Activated CD8-positive, alpha-beta T cell treated with anti-CD3 and anti-CD28 coated beads for 36 hours (primary cell): ENCODE measurements around the gene CACNB2. TPM values are rescaled to one million over a fixed set of nuclear protein-coding genes. Genes with fewer than 3 reads are reported as not detected.

Experiments used
- ATAC-seq: fragments of 200-7000 bp; cut with Tn5 transposase; one replicate; pipeline ENCODE4 v1.10.0; 2021; ENCODE audit warnings: mild to moderate bottlenecking, moderate library complexity
- CTCF ChIA-PET: fragments of 350-600 bp; sonication (Branson Sonifier 250); formaldehyde crosslinking; loops from one replicate; lab custom pipeline; 2021; ENCODE audit warnings: antibody characterized with exemption; lab: Charles Lee
- POLR2A ChIA-PET: fragments of 350-600 bp; sonication (Branson Sonifier 250); formaldehyde crosslinking; loops from one replicate; lab custom pipeline; 2021; ENCODE audit warnings: antibody characterized with exemption; lab: Charles Lee
- DNase-seq: peaks from one replicate; pipeline ENCODE4 v3.0.0-alpha.2; 2020
- H3K27ac Mint-ChIP-seq: one replicate; pipeline ENCODE4 v1.8.0; 2021; ENCODE audit warnings: mild to moderate bottlenecking, mixed read lengths
- H3K27me3 Mint-ChIP-seq: one replicate; pipeline ENCODE4 v1.8.0; 2021; ENCODE audit warnings: mixed read lengths
- H3K36me3 Mint-ChIP-seq: one replicate; pipeline ENCODE4 v1.8.0; 2021; ENCODE audit warnings: low read depth, mixed read lengths
- H3K4me1 Mint-ChIP-seq: one replicate; pipeline ENCODE4 v1.8.0; 2021; ENCODE audit warnings: low read depth, mixed read lengths
- H3K4me3 Mint-ChIP-seq: one replicate; pipeline ENCODE4 v1.8.0; 2021; ENCODE audit warnings: mild to moderate bottlenecking, moderate library complexity, mixed read lengths
- H3K9me3 Mint-ChIP-seq: one replicate; pipeline ENCODE4 v1.8.0; 2021; ENCODE audit warnings: mixed read lengths
- intact Hi-C: fragments of 100-400 bp; cut with micrococcal nuclease; formaldehyde crosslinking; loops from one replicate; pipeline ENCODE4 v1.10.0; 2022
- total RNA-seq, 2 experiments: library from RNA; stranded (reverse); gene quantifications; one replicate each; pipeline ENCODE4 v1.2.3, GENCODE V29; 2021
- TF ChIP-seq, protein P1 (sequence below): fragments of 200-600 bp; IDR thresholded peaks from one replicate; pipeline ENCODE4 v1.8.0; 2022; ENCODE audit warnings: antibody characterized with exemption, mild to moderate bottlenecking

Gene CACNB2
- total RNA-seq, 2 experiments from 2014 or later = not detected

GRCh38 chr10:18261768-18262231, 121.6 kb downstream of the CACNB2 start:
- no peak overlapping the region for H3K27ac Mint-ChIP-seq
- H3K27me3 Mint-ChIP-seq = peaks cover 2% of the 10 kb centered on the region
- CTCF ChIA-PET = interaction anchor here (1.8 kb wide), 1 partner anchor 45 kb away, joined by 3 read pairs; no protein-coding TSS in a partner anchor
- TF ChIP-seq, protein P1, sequence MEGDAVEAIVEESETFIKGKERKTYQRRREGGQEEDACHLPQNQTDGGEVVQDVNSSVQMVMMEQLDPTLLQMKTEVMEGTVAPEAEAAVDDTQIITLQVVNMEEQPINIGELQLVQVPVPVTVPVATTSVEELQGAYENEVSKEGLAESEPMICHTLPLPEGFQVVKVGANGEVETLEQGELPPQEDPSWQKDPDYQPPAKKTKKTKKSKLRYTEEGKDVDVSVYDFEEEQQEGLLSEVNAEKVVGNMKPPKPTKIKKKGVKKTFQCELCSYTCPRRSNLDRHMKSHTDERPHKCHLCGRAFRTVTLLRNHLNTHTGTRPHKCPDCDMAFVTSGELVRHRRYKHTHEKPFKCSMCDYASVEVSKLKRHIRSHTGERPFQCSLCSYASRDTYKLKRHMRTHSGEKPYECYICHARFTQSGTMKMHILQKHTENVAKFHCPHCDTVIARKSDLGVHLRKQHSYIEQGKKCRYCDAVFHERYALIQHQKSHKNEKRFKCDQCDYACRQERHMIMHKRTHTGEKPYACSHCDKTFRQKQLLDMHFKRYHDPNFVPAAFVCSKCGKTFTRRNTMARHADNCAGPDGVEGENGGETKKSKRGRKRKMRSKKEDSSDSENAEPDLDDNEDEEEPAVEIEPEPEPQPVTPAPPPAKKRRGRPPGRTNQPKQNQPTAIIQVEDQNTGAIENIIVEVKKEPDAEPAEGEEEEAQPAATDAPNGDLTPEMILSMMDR = no peak
- H3K36me3 Mint-ChIP-seq = no peaks in the 10 kb centered on the region
- no peak for DNase-seq
- ATAC-seq = no peak
- H3K4me3 Mint-ChIP-seq = no peak overlapping the region
- H3K4me1 Mint-ChIP-seq = no peaks in the 10 kb centered on the region
- POLR2A ChIA-PET = no interaction called here
- no peaks in the 10 kb centered on the region for H3K9me3 Mint-ChIP-seq
- intact Hi-C loops = no loop called here

- ChIA-PET POLR2A (no interaction called here), CTCF (no interaction called here)
- Mint-ChIP-seq H3K27ac (no peak overlapping the region), H3K36me3 (no peaks in the 10 kb centered on the region), H3K9me3 (no peaks in the 10 kb centered on the region), H3K4me3 (no peak overlapping the region), H3K27me3 (peaks cover 2% of the 10 kb centered on the region), H3K4me1 (no peaks in the 10 kb centered on the region)
- ATAC-seq (no peak), DNase-seq (no peak)
- intact Hi-C loops = no loop called here
- TF ChIP-seq, protein P1 = no peak
These were observed 124.3 kb downstream of the CACNB2 start for GRCh38 chr10:18264466-18265050.

DNA sequence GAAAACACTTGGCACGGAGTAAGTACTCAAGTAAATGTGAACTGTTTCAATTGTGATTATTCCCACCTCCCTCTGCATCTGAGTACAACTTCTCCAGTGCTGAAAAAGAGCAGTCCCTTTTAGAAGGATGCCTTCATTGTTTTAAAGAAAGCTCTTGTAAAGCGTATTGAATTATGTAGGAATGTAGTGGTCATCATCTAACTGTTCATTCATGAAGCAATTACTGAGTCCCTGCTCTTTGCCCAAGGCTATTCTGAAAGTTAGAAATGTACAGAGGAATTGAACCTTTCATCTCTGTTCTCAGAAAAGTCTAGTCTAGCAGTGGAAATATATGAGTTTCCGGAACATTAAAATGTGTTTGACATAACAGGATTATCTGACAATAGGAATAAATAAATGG, 127.8 kb downstream of the CACNB2 start:
- H3K4me1 Mint-ChIP-seq = no peaks in the 10 kb centered on the region
- DNase-seq = no peak
- CTCF ChIA-PET = no interaction called here
- intact Hi-C loops = no loop called here
- no peak overlapping the region for H3K27ac Mint-ChIP-seq
- no peak overlapping the region for H3K4me3 Mint-ChIP-seq
- no peaks in the 10 kb centered on the region for H3K36me3 Mint-ChIP-seq
- no peaks in the 10 kb centered on the region for H3K27me3 Mint-ChIP-seq
- ATAC-seq = no peak
- TF ChIP-seq, protein P1 = no peak
- H3K9me3 Mint-ChIP-seq = no peaks in the 10 kb centered on the region
- POLR2A ChIA-PET = interaction anchor here (0.7 kb wide), 1 partner anchor 62 kb away, joined by 3 read pairs; no protein-coding TSS in a partner anchor

DNA sequence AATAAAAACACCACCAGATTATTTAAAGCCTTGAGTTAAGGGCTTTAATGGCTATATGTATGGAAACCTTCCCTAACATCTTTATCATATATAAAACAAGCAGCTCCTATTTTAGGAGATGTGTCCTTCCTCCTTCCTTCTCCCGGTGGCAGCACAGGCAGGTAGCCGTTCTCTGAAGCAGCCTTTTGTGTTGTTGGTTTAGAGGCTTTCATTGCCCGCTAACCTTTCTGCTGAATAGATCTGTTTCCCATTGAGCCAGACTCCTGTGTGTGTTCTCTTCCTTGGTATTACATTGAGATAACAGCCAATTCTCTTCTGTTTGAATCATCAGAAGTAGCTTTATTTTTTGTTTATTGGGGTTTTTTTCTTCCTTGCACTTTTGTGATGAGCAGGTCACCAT, 131.3 kb downstream of the CACNB2 start:
- TF ChIP-seq, protein P1 = no peak
- Mint-ChIP-seq H3K27ac (no peak overlapping the region), H3K4me3 (no peak overlapping the region), H3K4me1 (no peaks in the 10 kb centered on the region), H3K27me3 (no peaks in the 10 kb centered on the region), H3K9me3 (no peaks in the 10 kb centered on the region), H3K36me3 (no peaks in the 10 kb centered on the region)
- intact Hi-C loops = no loop called here
- DNase-seq = no peak
- ChIA-PET POLR2A (no interaction called here), CTCF (interaction anchor here (0.6 kb wide), 1 partner anchor 203 kb away, joined by 3 read pairs; no protein-coding TSS in a partner anchor)
- no peak for ATAC-seq

GRCh38 chr10:18273039-18273438, 132.8 kb downstream of the CACNB2 start:
- CTCF ChIA-PET = no interaction called here
- TF ChIP-seq, protein P1 = no peak
- no peak for ATAC-seq
- no peak overlapping the region for H3K27ac Mint-ChIP-seq
- no peaks in the 10 kb centered on the region for H3K27me3 Mint-ChIP-seq
- DNase-seq = no peak
- no peaks in the 10 kb centered on the region for H3K36me3 Mint-ChIP-seq
- intact Hi-C loops = no loop called here
- H3K9me3 Mint-ChIP-seq = no peaks in the 10 kb centered on the region
- no peak overlapping the region for H3K4me3 Mint-ChIP-seq
- POLR2A ChIA-PET = no interaction called here
- H3K4me1 Mint-ChIP-seq = no peaks in the 10 kb centered on the region
